SH-SY5Y (cell line): ENCODE measurements around the gene MACC1.

Experiments
- GATA2 ChIP-seq: IDR thresholded peaks from 2 replicates; pipeline ENCODE4 v1.6.1; 2011; ENCODE audit warnings: mild to moderate bottlenecking, low read depth, low read length
- GATA3 ChIP-seq: IDR thresholded peaks from 2 replicates; pipeline ENCODE4 v1.6.1; 2011; ENCODE audit warnings: low read depth, mild to moderate bottlenecking, low read length, moderate library complexity

DNA sequence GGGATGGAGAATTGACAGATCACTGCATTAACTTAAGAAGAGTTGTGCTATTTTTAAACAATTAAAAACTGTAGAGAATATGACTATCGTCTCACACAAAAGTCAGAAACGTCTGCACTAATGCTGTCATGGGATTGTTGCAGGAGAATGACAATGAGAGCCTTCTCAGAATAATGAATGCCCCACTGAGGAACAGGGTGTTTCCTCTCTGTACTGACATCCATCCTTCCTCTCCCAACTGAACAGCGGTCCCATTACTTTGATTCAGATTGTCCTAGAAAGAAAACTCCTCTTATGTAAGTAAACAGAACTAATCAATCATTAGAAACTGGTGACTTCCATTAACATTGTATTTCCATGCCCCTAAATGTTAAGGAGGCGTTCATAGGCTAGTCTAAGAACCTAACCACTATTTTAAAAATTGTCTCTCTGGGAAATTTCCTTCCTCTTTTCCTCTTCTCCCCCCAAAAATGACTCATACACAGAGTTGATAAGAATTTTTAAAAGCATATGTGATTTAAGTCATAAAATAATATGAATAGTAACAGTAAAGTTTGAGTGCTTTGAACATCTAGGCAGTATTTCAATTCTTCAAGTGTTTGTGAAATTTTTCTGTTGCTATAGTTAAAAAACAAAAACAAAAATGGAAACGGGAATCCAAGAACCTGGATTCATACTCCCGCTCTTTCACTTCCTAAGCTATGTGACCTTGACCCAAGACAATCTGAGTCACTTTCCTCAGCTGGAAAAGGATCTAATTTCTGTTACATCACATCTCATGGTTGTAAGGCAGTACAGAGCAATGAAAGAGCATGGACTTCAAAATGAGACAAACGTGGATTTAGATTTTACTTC is 12.7 kb upstream of the MACC1 start:
- TF ChIP-seq GATA3 (no peak), GATA2 (no peak)
